Astrocyte (in vitro differentiated cells and primary cell): Measurements from ENCODE around the gene RNF223. TPM values are rescaled to one million over a fixed set of nuclear protein-coding genes. Genes with fewer than 3 reads are reported as not detected.

Experiments
- DNase-seq: peaks from one replicate; pipeline ENCODE4 v3.0.0-alpha.2; 2010; ENCODE audit warnings: low read depth
- FAIRE-seq: peaks from 2 replicates; lab custom pipeline; 2011; peaks lifted over from hg19 to GRCh38; lab: Jason Lieb, UNC
- H2AFZ ChIP-seq: 2 replicates; pipeline ENCODE4 v1.6.0; 2012; ENCODE audit warnings: low read depth, low read length, inconsistent platforms
- H3K27ac ChIP-seq: 2 replicates; pipeline ENCODE4 v1.5.1; 2011; ENCODE audit warnings: low read depth, low read length, inconsistent platforms
- H3K27me3 ChIP-seq: 2 replicates; pipeline ENCODE4 v1.6.0; 2011; ENCODE audit warnings: low read length, inconsistent platforms; ENCODE audit not compliant: insufficient read depth
- H3K36me3 ChIP-seq: 2 replicates; pipeline ENCODE4 v1.5.1; 2011; ENCODE audit warnings: low read length, inconsistent platforms; ENCODE audit not compliant: insufficient read depth
- H3K4me1 ChIP-seq: 2 replicates; pipeline ENCODE4 v1.5.1; 2011; ENCODE audit warnings: low read length, inconsistent platforms; ENCODE audit not compliant: insufficient read depth
- H3K4me2 ChIP-seq: 2 replicates; pipeline ENCODE4 v1.6.0; 2012; ENCODE audit warnings: low read length, inconsistent platforms
- H3K4me3 ChIP-seq: 2 replicates; pipeline ENCODE4 v1.5.1; 2011; ENCODE audit warnings: low read depth, mild to moderate bottlenecking, low read length, inconsistent platforms; ENCODE audit not compliant: insufficient read depth
- H3K79me2 ChIP-seq: 2 replicates; pipeline ENCODE4 v1.6.0; 2012; ENCODE audit warnings: mild to moderate bottlenecking, low read length, inconsistent platforms; ENCODE audit not compliant: insufficient read depth
- H3K9ac ChIP-seq: 2 replicates; pipeline ENCODE4 v1.6.0; 2012; ENCODE audit warnings: mild to moderate bottlenecking, low read length, inconsistent platforms
- H3K9me3 ChIP-seq: 2 replicates; pipeline ENCODE4 v1.5.1; 2012; ENCODE audit warnings: low read depth, mild to moderate bottlenecking, low read length, inconsistent platforms; ENCODE audit not compliant: insufficient read depth
- H4K20me1 ChIP-seq: 2 replicates; pipeline ENCODE4 v1.6.0; 2012; ENCODE audit warnings: low read length, inconsistent platforms; ENCODE audit not compliant: insufficient read depth
- H3K27ac Mint-ChIP-seq: one replicate; pipeline ENCODE4 v1.8.0; 2021; ENCODE audit warnings: mild to moderate bottlenecking, mixed read lengths; ENCODE audit not compliant: unreplicated experiment
- H3K27me3 Mint-ChIP-seq: one replicate; pipeline ENCODE4 v1.8.0; 2021; ENCODE audit warnings: low read depth, mixed read lengths; ENCODE audit not compliant: unreplicated experiment
- H3K36me3 Mint-ChIP-seq: one replicate; pipeline ENCODE4 v1.8.0; 2021; ENCODE audit warnings: low read depth, mixed read lengths; ENCODE audit not compliant: unreplicated experiment
- H3K4me1 Mint-ChIP-seq: one replicate; pipeline ENCODE4 v1.8.0; 2021; ENCODE audit warnings: low read depth, mixed read lengths; ENCODE audit not compliant: unreplicated experiment
- H3K4me3 Mint-ChIP-seq: one replicate; pipeline ENCODE4 v1.8.0; 2021; ENCODE audit warnings: mild to moderate bottlenecking, moderate library complexity, mixed read lengths; ENCODE audit not compliant: unreplicated experiment
- H3K9me3 Mint-ChIP-seq: one replicate; pipeline ENCODE4 v1.8.0; 2021; ENCODE audit warnings: mild to moderate bottlenecking, mixed read lengths; ENCODE audit not compliant: unreplicated experiment
- EZH2 ChIP-seq: IDR thresholded peaks from 2 replicates; pipeline ENCODE4 v1.6.1; 2012; ENCODE audit warnings: mild to moderate bottlenecking, low read length, inconsistent platforms; ENCODE audit not compliant: insufficient read depth
- total RNA-seq: library from RNA; stranded (reverse); gene quantifications from 2 replicates; pipeline ENCODE4 v1.2.1, GENCODE V29; 2021
- TF ChIP-seq, protein P1 (sequence below): IDR thresholded peaks from 2 replicates; pipeline ENCODE4 v1.5.1; 2011; ENCODE audit warnings: low read depth, mild to moderate bottlenecking, inconsistent platforms, low read length, moderate library complexity; ENCODE audit not compliant: insufficient read depth

Gene RNF223
- total RNA-seq, 1 donor from 2014 or later, result 0.18 TPM

DNA sequence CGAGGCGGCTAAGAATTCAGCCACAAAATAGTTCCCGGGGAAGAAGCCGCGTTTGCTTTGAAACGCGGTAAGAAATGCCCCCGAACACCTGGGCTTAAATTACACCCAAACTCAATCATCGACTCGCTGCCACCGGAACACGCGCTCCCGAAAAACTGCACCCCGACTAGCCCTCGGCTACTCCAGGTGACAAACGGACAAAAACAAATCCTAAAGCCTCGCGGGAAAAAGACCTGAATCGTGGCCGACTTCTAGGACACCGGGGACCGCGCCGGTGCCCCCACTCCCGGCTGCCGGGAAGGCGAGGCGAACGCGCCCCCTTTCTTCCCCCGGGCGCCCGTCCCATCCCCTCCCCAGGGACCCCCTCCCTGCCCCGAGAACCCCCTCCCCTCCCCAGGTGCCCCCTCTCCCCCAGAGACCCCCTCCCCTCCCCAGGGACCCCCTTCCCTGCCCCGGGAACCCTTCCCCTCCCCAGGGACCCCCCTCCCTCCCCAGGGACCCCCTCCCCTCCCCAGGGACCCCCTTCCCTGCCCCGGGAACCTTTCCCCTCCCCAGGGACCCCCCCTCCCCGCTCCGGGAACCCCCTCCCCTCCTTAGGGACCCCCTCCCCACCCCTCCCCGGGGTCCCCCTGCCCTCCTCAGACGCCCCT, 41.2 kb upstream of the RNF223 start:
- H2AFZ ChIP-seq, result no peak overlapping the region
- H3K4me3 ChIP-seq, result peak overlapping the region; percentile 55
- H3K4me1 Mint-ChIP-seq, result no peaks in the 10 kb centered on the region
- peak overlapping the region; percentile 92 for H3K4me2 ChIP-seq
- peaks cover 4% of the 10 kb centered on the region for H3K9me3 Mint-ChIP-seq
- H3K79me2 ChIP-seq, result peaks cover 40% of the 10 kb centered on the region
- no peaks in the 10 kb centered on the region for H3K36me3 ChIP-seq
- peaks cover 3% of the 10 kb centered on the region for H3K27me3 ChIP-seq
- peaks cover 10% of the 10 kb centered on the region for H4K20me1 ChIP-seq
- DNase-seq (no peak), FAIRE-seq (no peak)
- peak overlapping the region; percentile 85 for H3K4me3 Mint-ChIP-seq
- no peaks in the 10 kb centered on the region for H3K4me1 ChIP-seq
- peaks cover 17% of the 10 kb centered on the region for H3K27me3 Mint-ChIP-seq
- TF ChIP-seq, protein P1, sequence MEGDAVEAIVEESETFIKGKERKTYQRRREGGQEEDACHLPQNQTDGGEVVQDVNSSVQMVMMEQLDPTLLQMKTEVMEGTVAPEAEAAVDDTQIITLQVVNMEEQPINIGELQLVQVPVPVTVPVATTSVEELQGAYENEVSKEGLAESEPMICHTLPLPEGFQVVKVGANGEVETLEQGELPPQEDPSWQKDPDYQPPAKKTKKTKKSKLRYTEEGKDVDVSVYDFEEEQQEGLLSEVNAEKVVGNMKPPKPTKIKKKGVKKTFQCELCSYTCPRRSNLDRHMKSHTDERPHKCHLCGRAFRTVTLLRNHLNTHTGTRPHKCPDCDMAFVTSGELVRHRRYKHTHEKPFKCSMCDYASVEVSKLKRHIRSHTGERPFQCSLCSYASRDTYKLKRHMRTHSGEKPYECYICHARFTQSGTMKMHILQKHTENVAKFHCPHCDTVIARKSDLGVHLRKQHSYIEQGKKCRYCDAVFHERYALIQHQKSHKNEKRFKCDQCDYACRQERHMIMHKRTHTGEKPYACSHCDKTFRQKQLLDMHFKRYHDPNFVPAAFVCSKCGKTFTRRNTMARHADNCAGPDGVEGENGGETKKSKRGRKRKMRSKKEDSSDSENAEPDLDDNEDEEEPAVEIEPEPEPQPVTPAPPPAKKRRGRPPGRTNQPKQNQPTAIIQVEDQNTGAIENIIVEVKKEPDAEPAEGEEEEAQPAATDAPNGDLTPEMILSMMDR, result no peak
- TF ChIP-seq EZH2, result no peak
- peaks cover 6% of the 10 kb centered on the region for H3K9me3 ChIP-seq
- H3K9ac ChIP-seq, result peak overlapping the region; percentile 77
- no peak overlapping the region for H3K27ac ChIP-seq
- H3K27ac Mint-ChIP-seq, result no peak overlapping the region
- H3K36me3 Mint-ChIP-seq, result peaks cover 12% of the 10 kb centered on the region

DNA sequence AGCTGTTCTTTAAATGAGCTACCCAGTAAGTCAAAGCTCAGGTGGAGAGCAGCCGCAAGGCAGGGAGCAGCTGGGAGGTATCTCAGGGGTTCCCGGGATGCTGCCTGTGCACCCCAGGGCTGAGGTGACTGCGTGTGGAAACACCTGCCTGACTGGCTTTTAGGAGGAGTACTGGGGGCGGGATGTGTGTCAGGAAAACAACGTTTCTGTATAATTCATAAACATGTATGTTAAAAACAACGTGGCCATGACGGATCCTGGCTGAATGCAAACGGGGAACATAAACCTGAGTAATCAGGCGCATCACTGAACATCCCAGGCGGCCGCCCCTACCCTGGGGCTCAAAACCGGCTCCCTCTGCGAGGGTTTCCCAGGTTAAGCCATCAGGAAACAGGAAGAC, 40.3 kb upstream of the RNF223 start:
- no peak for FAIRE-seq
- Histone ChIP-seq H3K79me2 (peaks cover 48% of the 10 kb centered on the region), H3K27me3 (peaks cover 3% of the 10 kb centered on the region), H3K9ac (no peak overlapping the region), H3K4me2 (peak overlapping the region; percentile 92), H3K27ac (no peak overlapping the region), H4K20me1 (peaks cover 10% of the 10 kb centered on the region), H3K9me3 (peaks cover 6% of the 10 kb centered on the region), H3K4me1 (no peaks in the 10 kb centered on the region), H3K4me3 (no peak overlapping the region), H3K36me3 (no peaks in the 10 kb centered on the region), H2AFZ (no peak overlapping the region)
- Mint-ChIP-seq H3K27ac (peak overlapping the region; percentile 87), H3K27me3 (peaks cover 15% of the 10 kb centered on the region), H3K4me3 (peak overlapping the region; percentile 85), H3K9me3 (peaks cover 4% of the 10 kb centered on the region), H3K4me1 (no peaks in the 10 kb centered on the region), H3K36me3 (peaks cover 12% of the 10 kb centered on the region)
- TF ChIP-seq EZH2, result no peak
- DNase-seq, result no peak

DNA sequence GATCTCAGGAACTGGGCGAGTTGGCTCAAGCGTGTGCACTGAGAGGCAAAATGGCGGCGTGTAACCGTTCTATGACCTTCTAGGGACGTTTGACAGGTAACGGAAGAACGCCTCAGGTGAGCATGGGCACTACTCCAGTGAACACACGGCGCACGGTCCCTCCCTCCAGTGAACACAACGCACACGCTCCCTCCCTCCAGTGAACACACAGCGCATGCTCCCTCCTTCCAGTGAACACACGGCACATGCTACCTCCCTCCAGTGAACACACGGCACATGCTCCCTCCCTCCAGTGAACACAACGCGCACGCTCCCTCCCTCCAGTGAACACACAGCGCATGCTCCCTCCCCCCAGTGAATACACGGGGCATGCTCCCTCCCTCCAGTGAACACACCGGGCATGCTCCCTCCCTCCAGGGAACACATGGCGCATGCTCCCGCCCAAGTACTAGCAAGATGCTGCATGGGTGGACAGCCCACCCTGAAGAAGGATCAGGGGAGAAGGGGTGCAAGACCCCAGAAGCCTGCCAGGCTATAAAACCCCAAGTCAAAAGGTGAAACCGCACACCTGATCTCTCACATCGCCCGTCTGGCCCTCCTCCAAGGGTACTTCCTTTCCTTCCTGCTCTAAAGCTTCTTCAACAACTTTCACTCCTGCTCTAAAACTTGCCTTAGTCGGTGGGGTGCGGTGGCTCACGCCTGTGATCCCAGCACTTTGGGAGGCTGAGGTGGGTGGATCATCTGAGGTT, 38.3 kb upstream of the RNF223 start:
- TF ChIP-seq, protein P1, result no peak
- TF ChIP-seq EZH2, result no peak
- Mint-ChIP-seq H3K36me3 (peaks cover 12% of the 10 kb centered on the region), H3K4me3 (no peak overlapping the region)

More for the DNA sequence above, 38.3 kb upstream of the RNF223 start:
- Mint-ChIP-seq H3K27me3 (no peaks in the 10 kb centered on the region), H3K9me3 (peaks cover 4% of the 10 kb centered on the region), H3K27ac (no peak overlapping the region), H3K4me1 (no peaks in the 10 kb centered on the region)
- H3K9me3 ChIP-seq, result peaks cover 6% of the 10 kb centered on the region
- H3K4me2 ChIP-seq, result no peak overlapping the region
- no peak overlapping the region for H3K9ac ChIP-seq
- FAIRE-seq (no peak), DNase-seq (no peak)
- H3K27me3 ChIP-seq, result no peaks in the 10 kb centered on the region
- no peak overlapping the region for H3K4me3 ChIP-seq
- H3K27ac ChIP-seq, result no peak overlapping the region
- no peaks in the 10 kb centered on the region for H3K36me3 ChIP-seq
- peaks cover 10% of the 10 kb centered on the region for H4K20me1 ChIP-seq
- no peak overlapping the region for H2AFZ ChIP-seq
- peaks cover 49% of the 10 kb centered on the region for H3K79me2 ChIP-seq
- no peaks in the 10 kb centered on the region for H3K4me1 ChIP-seq
